ENCODE data around the gene CNOT8. TPM values are rescaled to one million over a fixed set of nuclear protein-coding genes. Genes with fewer than 3 reads are reported as not detected.

The CNOT8 gene
- polyA plus RNA-seq, 1 donor from 2014 or later = 146 TPM

GRCh38 chr5:154813736-154814135 is 44.7 kb upstream of the CNOT8 start:
- no peak overlapping the region for H3K4me3 ChIP-seq (ENCODE audit: low read length)
- no peak overlapping the region for H3K4me2 ChIP-seq (ENCODE audit: low read length)
- H3K9me2 ChIP-seq (ENCODE audit: insufficient read depth, low read length) = no peaks in the 10 kb centered on the region
- H4K20me1 ChIP-seq (ENCODE audit: insufficient read depth) = no peaks in the 10 kb centered on the region
- H2AFZ ChIP-seq (ENCODE audit: low read depth, low read length) = no peak overlapping the region
- H3K9ac ChIP-seq (ENCODE audit: low read length) = no peak overlapping the region
- no peaks in the 10 kb centered on the region for H3K27me3 ChIP-seq (ENCODE audit: insufficient read depth, low read depth, low read length)
- no peak overlapping the region for H3K27ac ChIP-seq (ENCODE audit: low read length)
- peaks cover 6% of the 10 kb centered on the region for H3K36me3 ChIP-seq (ENCODE audit: insufficient read depth, low read length)
- no peaks in the 10 kb centered on the region for H3K79me2 ChIP-seq (replicated peaks; ENCODE audit: insufficient read depth, low read length)
- TF ChIP-seq, protein P1, sequence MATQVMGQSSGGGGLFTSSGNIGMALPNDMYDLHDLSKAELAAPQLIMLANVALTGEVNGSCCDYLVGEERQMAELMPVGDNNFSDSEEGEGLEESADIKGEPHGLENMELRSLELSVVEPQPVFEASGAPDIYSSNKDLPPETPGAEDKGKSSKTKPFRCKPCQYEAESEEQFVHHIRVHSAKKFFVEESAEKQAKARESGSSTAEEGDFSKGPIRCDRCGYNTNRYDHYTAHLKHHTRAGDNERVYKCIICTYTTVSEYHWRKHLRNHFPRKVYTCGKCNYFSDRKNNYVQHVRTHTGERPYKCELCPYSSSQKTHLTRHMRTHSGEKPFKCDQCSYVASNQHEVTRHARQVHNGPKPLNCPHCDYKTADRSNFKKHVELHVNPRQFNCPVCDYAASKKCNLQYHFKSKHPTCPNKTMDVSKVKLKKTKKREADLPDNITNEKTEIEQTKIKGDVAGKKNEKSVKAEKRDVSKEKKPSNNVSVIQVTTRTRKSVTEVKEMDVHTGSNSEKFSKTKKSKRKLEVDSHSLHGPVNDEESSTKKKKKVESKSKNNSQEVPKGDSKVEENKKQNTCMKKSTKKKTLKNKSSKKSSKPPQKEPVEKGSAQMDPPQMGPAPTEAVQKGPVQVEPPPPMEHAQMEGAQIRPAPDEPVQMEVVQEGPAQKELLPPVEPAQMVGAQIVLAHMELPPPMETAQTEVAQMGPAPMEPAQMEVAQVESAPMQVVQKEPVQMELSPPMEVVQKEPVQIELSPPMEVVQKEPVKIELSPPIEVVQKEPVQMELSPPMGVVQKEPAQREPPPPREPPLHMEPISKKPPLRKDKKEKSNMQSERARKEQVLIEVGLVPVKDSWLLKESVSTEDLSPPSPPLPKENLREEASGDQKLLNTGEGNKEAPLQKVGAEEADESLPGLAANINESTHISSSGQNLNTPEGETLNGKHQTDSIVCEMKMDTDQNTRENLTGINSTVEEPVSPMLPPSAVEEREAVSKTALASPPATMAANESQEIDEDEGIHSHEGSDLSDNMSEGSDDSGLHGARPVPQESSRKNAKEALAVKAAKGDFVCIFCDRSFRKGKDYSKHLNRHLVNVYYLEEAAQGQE (IDR thresholded peaks at IDR 0.05; ENCODE audit: borderline replicate concordance) = no peak
- TF ChIP-seq SMC3 (conservative IDR thresholded peaks at IDR 0.05; ENCODE audit: poor library complexity) (no peak), RAD21 (conservative IDR thresholded peaks at IDR 0.05) (no peak), POLR2AphosphoS5 (IDR thresholded peaks at IDR 0.05) (no peak), MXI1 (conservative IDR thresholded peaks at IDR 0.05; ENCODE audit: poor library complexity, severe bottlenecking) (no peak), EP300 (conservative IDR thresholded peaks at IDR 0.05; ENCODE audit: poor library complexity, severe bottlenecking) (no peak), CTCF (IDR thresholded peaks at IDR 0.05; ENCODE audit: poor library complexity, severe bottlenecking) (no peak), EZH2 (IDR thresholded peaks at IDR 0.05; ENCODE audit: borderline replicate concordance, insufficient read depth, low read length, poor library complexity, severe bottlenecking) (no peak), TAF1 (IDR thresholded peaks at IDR 0.05; ENCODE audit: low read depth) (no peak)
- no peaks in the 10 kb centered on the region for H3F3A ChIP-seq (ENCODE audit: insufficient read depth, low read length, poor library complexity, severe bottlenecking)
- H3K9me3 ChIP-seq (ENCODE audit: low read length) = no peaks in the 10 kb centered on the region

DNA sequence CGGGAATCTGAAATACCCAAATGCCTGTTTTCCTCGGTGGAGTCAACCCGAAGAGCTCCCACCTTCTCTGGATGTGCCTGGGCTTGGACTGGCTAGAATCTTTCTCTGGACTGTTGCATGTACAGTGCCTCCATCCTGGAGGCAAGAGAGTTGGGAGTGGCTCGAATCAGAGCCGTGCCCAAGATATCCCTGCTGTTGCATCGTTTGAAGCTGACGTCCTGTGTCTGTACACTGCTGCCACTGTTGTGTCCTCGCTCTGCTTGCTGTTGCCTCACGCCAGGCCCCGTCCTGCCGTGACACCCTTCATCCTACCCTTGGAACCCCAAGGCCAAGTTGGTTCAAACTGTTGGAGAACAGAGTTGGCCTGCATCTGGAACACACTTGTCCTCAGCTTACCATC is 43.4 kb upstream of the CNOT8 start:
- Histone ChIP-seq H3K79me2 (replicated peaks; ENCODE audit: insufficient read depth, low read length) (no peaks in the 10 kb centered on the region), H2AFZ (ENCODE audit: low read depth, low read length) (no peak overlapping the region), H3K9me3 (ENCODE audit: low read length) (no peaks in the 10 kb centered on the region), H3K36me3 (ENCODE audit: insufficient read depth, low read length) (peaks cover 6% of the 10 kb centered on the region), H3K9me2 (ENCODE audit: insufficient read depth, low read length) (no peaks in the 10 kb centered on the region), H3F3A (ENCODE audit: insufficient read depth, low read length, poor library complexity, severe bottlenecking) (no peaks in the 10 kb centered on the region), H3K4me2 (ENCODE audit: low read length) (no peak overlapping the region), H3K4me3 (ENCODE audit: low read length) (no peak overlapping the region), H4K20me1 (ENCODE audit: insufficient read depth) (no peaks in the 10 kb centered on the region), H3K27ac (ENCODE audit: low read length) (no peak overlapping the region), H3K27me3 (ENCODE audit: insufficient read depth, low read depth, low read length) (no peaks in the 10 kb centered on the region), H3K9ac (ENCODE audit: low read length) (no peak overlapping the region)
- TF ChIP-seq, protein P1 (IDR thresholded peaks at IDR 0.05; ENCODE audit: borderline replicate concordance) = no peak
- TF ChIP-seq TAF1 (IDR thresholded peaks at IDR 0.05; ENCODE audit: low read depth) (no peak), EZH2 (IDR thresholded peaks at IDR 0.05; ENCODE audit: borderline replicate concordance, insufficient read depth, low read length, poor library complexity, severe bottlenecking) (no peak)
